GM18951 (cell line): ENCODE data around the gene NOD1.

Experiments
- POLR2A ChIP-seq: IDR thresholded peaks from 4 replicates; pipeline ENCODE4 v1.6.1; 2011; ENCODE audit warnings: mild to moderate bottlenecking; ENCODE audit not compliant: insufficient read length, insufficient read depth; ENCODE audit errors: extremely low read depth
- in situ Hi-C: fragments of 300-500 bp; cut with MboI; formaldehyde crosslinking; loops from one replicate; pipeline ENCODE4 v1.12.0; 2022; ENCODE audit warnings: low sequenced_read_pairs, mixed read lengths, inconsistent platforms; ENCODE audit not compliant: unreplicated experiment

The NOD1 gene

GRCh38 chr7:30472081-30472783 is 6.4 kb downstream of the NOD1 start:
- TF ChIP-seq POLR2A, result no peak
- in situ Hi-C loops, result no loop called here

DNA sequence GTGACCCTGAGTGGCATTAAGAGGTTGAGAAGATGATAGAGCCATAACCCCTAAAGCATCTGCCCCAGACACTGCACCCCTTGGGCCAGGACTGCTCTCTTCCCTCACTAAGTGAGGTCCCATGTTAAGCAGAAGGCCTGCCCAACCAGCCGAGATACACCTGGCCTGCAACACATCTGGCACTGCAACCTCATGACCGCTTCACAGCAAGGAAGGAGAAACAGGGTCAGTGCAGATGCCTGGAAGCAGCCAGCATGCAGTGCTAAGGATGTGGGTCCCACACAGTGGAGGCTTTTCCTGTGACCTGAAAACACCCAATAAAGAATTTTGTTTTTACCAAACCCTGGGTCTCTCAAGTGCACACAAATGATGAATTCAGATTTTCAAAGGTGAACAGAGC is 7.4 kb downstream of the NOD1 start:
- in situ Hi-C loops, result no loop called here
- no peak for TF ChIP-seq POLR2A

- in situ Hi-C loops, result no loop called here
- TF ChIP-seq POLR2A, result no peak
Measured at GRCh38 chr7:30470771-30471170, 7.8 kb downstream of the NOD1 start.

GRCh38 chr7:30470163-30470770 is 8.3 kb downstream of the NOD1 start:
- in situ Hi-C loops, result no loop called here
- no peak for TF ChIP-seq POLR2A

GRCh38 chr7:30469303-30469702 is 9.3 kb downstream of the NOD1 start:
- in situ Hi-C loops, result no loop called here

GRCh38 chr7:30468791-30469190 is 9.8 kb downstream of the NOD1 start:
- no peak for TF ChIP-seq POLR2A
- in situ Hi-C loops, result no loop called here

More at GRCh38 chr7:30469303-30469702, 9.3 kb downstream of the NOD1 start:
- no peak for TF ChIP-seq POLR2A

GRCh38 chr7:30468041-30468440 is 10.5 kb downstream of the NOD1 start:
- in situ Hi-C loops, result no loop called here
- TF ChIP-seq POLR2A, result no peak

DNA sequence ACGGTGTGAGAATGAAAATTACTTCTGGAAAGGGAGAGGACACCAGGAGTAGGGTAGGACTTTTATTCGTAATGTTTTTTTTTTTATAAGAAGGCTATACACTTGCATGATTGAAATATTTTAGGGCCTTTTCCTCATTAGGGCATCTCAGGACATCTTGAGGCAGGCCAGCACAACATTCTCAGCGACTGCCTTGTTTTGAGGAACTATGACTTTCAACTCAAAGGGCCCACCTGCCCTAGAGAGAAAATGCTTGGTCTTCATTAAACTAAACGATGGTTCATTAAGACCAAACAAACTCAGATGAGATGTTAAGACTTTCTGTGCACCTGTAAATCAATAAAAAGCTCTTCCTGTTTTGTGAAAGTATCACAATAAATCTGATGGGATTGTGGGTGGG is 11.3 kb downstream of the NOD1 start:
- TF ChIP-seq POLR2A, result no peak
- in situ Hi-C loops, result no loop called here

DNA sequence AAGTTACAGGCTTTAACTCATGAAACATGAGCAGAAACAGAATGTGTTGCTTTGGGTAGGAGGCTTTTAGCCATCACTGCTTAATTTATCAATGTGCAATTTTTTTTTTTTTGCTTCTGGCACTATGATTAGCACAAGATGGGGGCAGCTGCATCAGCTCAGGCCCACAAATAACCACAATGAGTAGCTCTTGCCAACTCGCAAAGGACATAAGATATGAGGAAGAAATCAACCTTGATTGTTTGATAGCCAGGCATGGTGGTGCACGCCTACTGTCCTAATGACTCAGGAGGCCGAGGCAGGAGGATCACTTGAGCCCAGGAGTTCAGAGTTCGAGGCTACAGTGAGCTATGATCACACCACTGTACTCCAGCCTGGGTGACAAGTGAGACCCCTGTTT is 12.3 kb downstream of the NOD1 start:
- in situ Hi-C loops, result no loop called here
- no peak for TF ChIP-seq POLR2A

DNA sequence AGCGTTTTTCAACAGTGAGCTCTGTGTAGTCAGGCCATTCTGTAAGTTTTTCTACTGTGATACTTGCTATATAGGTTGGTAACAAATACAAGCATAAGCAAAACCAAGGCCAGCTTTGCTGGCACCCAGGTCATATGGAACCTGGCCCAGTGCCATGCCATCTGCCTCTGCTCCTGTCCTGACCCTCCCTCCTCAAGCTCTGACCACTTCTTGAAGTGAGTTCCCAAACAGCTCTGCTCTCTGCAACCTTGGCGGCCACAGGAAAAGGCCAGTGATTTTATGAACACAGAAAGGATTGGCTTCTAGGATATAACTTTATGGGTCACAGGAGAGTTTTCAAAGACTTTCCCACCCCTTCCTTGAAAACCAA is 12.8 kb downstream of the NOD1 start:
- in situ Hi-C loops, result no loop called here
- no peak for TF ChIP-seq POLR2A

DNA sequence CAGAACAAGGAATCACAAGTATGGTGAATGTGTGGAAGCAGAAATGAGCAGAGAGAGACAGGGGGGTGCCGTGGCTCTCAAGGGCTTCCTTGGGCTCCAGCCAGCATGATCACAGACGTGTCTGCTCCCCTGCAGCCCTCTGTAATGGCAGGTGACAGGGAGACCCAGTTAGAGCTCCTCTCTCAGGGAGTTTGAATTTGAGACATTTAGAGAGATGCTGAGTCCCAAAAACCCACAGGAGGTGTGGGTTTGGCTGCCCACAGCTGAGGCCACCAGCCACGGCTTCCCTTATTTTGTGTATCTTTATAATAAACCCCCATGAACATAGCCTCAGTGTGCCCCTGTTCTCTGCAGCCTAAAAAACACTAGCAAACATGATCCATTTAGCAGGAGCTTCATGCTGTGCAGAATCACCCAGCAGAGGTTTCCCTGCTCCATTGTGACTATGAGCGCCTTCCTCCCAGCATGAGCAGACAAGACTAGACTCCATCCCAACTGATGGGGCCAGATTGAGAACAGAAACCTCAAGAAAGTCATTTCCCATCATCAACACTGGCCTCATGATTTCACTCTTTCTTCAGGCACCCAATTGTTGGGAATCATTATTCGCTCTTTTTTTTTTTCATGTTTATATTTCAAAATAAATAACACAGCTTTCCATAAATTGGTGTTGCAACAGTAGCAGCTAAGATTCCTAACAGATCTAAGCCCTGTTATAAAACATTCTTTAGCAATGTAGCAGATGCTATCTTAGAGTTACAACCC is 13.4 kb downstream of the NOD1 start:
- in situ Hi-C loops, result no loop called here
- TF ChIP-seq POLR2A, result no peak

DNA sequence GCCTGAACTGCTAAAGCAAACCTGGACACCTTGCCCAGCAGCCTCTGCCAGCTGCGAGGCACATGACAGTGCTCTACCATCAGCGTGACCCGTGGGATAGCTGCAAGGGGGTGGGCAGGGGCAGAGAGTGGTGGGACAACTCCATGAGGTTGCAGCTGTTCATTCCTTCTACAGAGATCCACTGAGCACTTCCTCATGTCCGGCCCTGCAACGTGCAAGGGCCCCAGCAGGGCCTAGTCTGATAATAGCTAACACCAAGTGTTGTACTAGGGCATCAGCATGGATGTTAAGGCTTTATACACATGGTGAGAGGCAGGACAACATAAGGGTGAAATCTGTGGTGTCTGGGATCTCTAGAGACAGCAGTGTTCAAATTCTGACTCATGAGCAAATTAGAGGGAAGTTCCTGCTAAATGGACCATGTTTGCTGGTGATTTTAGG is 14.3 kb downstream of the NOD1 start:
- no peak for TF ChIP-seq POLR2A
- in situ Hi-C loops, result no loop called here

- no peak for TF ChIP-seq POLR2A
- in situ Hi-C loops, result no loop called here
Measured at GRCh38 chr7:30463405-30464145, 15.0 kb downstream of the NOD1 start.
